HL-60 (cell line): ENCODE results near the gene SGMS1.

Experiments
- POLR2AphosphoS5 ChIP-seq: IDR thresholded peaks from 2 replicates; pipeline ENCODE4 v1.6.1; 2012; ENCODE audit warnings: low read depth
- SPI1 ChIP-seq: IDR thresholded peaks from 2 replicates; pipeline ENCODE4 v1.6.1; 2012; ENCODE audit warnings: low read depth, mild to moderate bottlenecking, borderline replicate concordance
- TF ChIP-seq, protein P1 (sequence below): IDR thresholded peaks from one replicate; pipeline ENCODE4 v1.5.1; 2011; ENCODE audit warnings: low read length, control low read depth, inconsistent platforms; ENCODE audit not compliant: insufficient read depth
- TF ChIP-seq, protein P2 (sequence below): IDR thresholded peaks from 2 replicates; pipeline ENCODE4 v1.6.1; 2012; ENCODE audit warnings: low read depth; ENCODE audit not compliant: insufficient replicate concordance

DNA sequence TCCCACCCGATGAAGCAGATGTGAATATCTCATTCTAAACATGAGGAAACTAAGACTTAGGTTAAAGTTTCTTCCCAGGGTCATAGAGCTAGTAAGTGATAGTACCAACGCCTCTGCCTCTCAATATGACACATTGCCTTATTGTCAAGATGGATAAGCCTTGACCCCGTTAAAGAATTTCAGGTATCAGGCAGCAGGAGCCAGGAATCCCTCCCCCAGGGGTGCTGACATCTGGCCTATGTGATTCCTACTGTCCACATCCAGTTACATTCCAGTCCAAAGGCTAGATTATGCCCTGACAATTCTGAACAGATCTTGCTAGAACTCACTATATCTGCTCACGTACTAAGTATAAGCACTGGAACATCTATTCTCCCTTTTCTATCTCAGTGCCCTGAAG is 314.4 kb downstream of the SGMS1 start:
- TF ChIP-seq POLR2AphosphoS5: no peak
- TF ChIP-seq, protein P1, sequence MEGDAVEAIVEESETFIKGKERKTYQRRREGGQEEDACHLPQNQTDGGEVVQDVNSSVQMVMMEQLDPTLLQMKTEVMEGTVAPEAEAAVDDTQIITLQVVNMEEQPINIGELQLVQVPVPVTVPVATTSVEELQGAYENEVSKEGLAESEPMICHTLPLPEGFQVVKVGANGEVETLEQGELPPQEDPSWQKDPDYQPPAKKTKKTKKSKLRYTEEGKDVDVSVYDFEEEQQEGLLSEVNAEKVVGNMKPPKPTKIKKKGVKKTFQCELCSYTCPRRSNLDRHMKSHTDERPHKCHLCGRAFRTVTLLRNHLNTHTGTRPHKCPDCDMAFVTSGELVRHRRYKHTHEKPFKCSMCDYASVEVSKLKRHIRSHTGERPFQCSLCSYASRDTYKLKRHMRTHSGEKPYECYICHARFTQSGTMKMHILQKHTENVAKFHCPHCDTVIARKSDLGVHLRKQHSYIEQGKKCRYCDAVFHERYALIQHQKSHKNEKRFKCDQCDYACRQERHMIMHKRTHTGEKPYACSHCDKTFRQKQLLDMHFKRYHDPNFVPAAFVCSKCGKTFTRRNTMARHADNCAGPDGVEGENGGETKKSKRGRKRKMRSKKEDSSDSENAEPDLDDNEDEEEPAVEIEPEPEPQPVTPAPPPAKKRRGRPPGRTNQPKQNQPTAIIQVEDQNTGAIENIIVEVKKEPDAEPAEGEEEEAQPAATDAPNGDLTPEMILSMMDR: no peak
- TF ChIP-seq SPI1: no peak
- TF ChIP-seq, protein P2, sequence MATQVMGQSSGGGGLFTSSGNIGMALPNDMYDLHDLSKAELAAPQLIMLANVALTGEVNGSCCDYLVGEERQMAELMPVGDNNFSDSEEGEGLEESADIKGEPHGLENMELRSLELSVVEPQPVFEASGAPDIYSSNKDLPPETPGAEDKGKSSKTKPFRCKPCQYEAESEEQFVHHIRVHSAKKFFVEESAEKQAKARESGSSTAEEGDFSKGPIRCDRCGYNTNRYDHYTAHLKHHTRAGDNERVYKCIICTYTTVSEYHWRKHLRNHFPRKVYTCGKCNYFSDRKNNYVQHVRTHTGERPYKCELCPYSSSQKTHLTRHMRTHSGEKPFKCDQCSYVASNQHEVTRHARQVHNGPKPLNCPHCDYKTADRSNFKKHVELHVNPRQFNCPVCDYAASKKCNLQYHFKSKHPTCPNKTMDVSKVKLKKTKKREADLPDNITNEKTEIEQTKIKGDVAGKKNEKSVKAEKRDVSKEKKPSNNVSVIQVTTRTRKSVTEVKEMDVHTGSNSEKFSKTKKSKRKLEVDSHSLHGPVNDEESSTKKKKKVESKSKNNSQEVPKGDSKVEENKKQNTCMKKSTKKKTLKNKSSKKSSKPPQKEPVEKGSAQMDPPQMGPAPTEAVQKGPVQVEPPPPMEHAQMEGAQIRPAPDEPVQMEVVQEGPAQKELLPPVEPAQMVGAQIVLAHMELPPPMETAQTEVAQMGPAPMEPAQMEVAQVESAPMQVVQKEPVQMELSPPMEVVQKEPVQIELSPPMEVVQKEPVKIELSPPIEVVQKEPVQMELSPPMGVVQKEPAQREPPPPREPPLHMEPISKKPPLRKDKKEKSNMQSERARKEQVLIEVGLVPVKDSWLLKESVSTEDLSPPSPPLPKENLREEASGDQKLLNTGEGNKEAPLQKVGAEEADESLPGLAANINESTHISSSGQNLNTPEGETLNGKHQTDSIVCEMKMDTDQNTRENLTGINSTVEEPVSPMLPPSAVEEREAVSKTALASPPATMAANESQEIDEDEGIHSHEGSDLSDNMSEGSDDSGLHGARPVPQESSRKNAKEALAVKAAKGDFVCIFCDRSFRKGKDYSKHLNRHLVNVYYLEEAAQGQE: no peak
